Body of pancreas (tissue), 4 donors: Measurements from ENCODE around the gene KCNT2.

ENCODE experiments used
- POLR2A ChIP-seq, 3 donors: fragments of 450-650 bp; IDR thresholded peaks; one replicate each; pipeline ENCODE4 v1.6.1; 2016; ENCODE audit warnings: antibody characterized with exemption in 3 of 3, mild to moderate bottlenecking in 2 of 3
- TF ChIP-seq, protein P1 (sequence below), 7 experiments: fragments of 450-650 bp in 4 of 7; fragments of 200-600 bp in 3 of 7; sonication (generic) in 3 of 7; IDR thresholded peaks; one replicate each; pipeline ENCODE4 v1.5.1; 2016 to 2019; ENCODE audit warnings: antibody characterized with exemption in 7 of 7

DNA sequence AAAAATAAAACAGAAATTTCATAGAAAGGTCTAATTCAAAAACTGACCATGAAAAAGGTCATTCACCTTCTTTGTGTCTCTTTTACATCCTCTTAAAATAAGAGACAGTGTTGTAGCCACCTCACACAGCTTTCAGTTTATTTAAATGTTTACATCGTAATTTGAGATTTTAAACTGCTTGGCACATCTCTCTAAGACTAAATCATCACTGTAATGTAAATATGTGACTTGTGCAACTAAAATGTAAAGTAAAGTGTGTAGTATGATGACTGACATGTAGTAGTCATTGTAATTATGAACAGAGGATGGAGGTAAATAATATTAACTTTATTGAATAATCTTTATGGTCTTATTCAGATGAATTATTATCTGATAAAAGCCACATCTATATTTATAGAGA is 283.9 kb downstream of the KCNT2 start:
- TF ChIP-seq POLR2A (IDR thresholded peaks at IDR 0.05) = no peak
- TF ChIP-seq, protein P1, sequence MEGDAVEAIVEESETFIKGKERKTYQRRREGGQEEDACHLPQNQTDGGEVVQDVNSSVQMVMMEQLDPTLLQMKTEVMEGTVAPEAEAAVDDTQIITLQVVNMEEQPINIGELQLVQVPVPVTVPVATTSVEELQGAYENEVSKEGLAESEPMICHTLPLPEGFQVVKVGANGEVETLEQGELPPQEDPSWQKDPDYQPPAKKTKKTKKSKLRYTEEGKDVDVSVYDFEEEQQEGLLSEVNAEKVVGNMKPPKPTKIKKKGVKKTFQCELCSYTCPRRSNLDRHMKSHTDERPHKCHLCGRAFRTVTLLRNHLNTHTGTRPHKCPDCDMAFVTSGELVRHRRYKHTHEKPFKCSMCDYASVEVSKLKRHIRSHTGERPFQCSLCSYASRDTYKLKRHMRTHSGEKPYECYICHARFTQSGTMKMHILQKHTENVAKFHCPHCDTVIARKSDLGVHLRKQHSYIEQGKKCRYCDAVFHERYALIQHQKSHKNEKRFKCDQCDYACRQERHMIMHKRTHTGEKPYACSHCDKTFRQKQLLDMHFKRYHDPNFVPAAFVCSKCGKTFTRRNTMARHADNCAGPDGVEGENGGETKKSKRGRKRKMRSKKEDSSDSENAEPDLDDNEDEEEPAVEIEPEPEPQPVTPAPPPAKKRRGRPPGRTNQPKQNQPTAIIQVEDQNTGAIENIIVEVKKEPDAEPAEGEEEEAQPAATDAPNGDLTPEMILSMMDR (IDR thresholded peaks at IDR 0.05) = no peak
